ENCODE measurements around the gene LAD1.

The LAD1 gene

DNA sequence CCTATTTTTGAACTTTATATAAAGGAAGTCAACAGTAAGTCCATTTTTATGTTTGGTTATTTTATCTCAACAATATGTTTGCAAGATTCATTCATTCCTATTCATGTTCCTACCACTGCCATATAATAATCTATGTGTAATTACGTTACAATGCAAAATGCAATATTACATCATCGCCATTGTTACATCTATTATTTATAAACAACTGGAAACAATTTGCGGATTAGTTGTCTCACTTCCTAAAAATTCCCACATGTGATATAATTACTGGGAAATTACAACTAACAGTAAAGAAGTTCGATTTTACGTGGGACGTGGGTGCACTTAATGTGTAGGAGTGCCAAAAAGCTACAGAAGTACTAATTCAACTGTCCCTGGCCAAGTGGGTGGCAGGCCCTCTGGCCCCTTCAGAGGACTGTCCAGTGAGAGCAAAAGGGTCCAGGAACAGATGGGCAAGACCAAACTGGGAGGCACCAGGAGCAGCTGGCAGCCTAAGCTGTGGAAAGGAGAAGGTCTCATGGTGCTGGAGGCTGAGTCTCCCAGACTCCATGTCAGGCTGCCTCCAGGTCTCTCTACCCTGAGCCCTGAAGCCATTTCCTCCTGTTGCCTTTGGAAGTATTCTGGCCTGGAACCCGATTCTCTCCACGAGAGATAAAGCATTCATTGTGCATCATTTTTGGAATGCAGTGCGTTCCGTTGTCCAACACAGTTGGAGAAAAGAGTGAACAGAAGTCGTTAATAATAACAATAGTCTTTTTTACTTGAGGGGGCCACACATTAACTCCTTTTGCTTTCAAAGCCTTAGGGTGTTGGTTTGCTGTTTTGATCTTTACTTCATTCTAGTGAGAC lies 64.6 kb downstream of the LAD1 start:
- no peak for DNase-seq (ENCODE audit: low read depth)
- H3K4me3 ChIP-seq (ENCODE audit: low read depth, low read length), result no peak overlapping the region
- no peak for TF ChIP-seq CTCF (IDR thresholded peaks at IDR 0.05; ENCODE audit: low read depth, low read length, missing control alignments)

- no peak for DNase-seq (ENCODE audit: low read depth)
- TF ChIP-seq CTCF (IDR thresholded peaks at IDR 0.05; ENCODE audit: low read depth, low read length, missing control alignments), result no peak
- H3K4me3 ChIP-seq (ENCODE audit: low read depth, low read length), result no peak overlapping the region
Observed at GRCh38 chr1:201332616-201333335, 66.3 kb downstream of the LAD1 start.

- no peak for TF ChIP-seq CTCF (IDR thresholded peaks at IDR 0.05; ENCODE audit: low read depth, low read length, missing control alignments)
Observed at GRCh38 chr1:201332021-201332420, 67.1 kb downstream of the LAD1 start.

DNA sequence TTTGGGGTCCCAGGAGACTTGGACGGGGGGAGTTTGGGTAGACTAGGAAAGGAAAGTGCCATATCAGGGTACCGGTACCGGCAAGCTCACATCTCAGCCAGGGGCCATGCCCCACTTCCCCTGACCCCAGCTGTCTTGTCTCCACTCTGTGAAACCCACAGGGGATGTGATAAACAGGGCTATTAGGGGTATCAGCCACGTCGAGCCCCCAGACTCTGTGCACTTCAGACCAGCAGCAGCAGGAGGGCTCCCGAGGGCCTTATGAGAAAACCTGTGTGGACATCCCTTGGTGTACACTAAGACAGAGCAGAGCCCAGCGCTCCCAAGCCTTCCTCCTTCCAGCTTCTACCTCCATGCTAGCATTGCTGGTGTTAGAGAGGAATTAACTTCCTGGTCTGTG lies 68.0 kb downstream of the LAD1 start:
- H3K4me3 ChIP-seq (ENCODE audit: low read depth, low read length), result no peak overlapping the region
- no peak for DNase-seq (ENCODE audit: low read depth)
- TF ChIP-seq CTCF (IDR thresholded peaks at IDR 0.05; ENCODE audit: low read depth, low read length, missing control alignments), result no peak

More at GRCh38 chr1:201332021-201332420, 67.1 kb downstream of the LAD1 start:
- no peak for DNase-seq (ENCODE audit: low read depth)
- H3K4me3 ChIP-seq (ENCODE audit: low read depth, low read length), result no peak overlapping the region

All from GM12864 (cell line).